GM20431 (cell line): ENCODE measurements around the gene ACP7.
"Not testable (repeated sequence)": the region's sequence is repeated elsewhere in the genome, so short reads cannot be mapped to it uniquely, and the experiment has no call there.

Source experiments
- in situ Hi-C: fragments of 300-500 bp; cut with MseI, MboI; formaldehyde crosslinking; loops from one replicate; pipeline ENCODE4 v1.15.0; 2020; ENCODE audit warnings: low sequenced_read_pairs; ENCODE audit not compliant: unreplicated experiment

Gene ACP7

GRCh38 chr19:39128516-39129079 lies 44.4 kb downstream of the ACP7 start:
- in situ Hi-C loops = no loop called here

GRCh38 chr19:39129116-39129515 lies 44.9 kb downstream of the ACP7 start:
- in situ Hi-C loops = no loop called here

GRCh38 chr19:39130337-39131254 lies 46.4 kb downstream of the ACP7 start:
- in situ Hi-C loops = no loop called here

- in situ Hi-C loops = no loop called here
Measured at GRCh38 chr19:39131255-39131755, 47.1 kb downstream of the ACP7 start.

GRCh38 chr19:39132344-39132969 lies 48.3 kb downstream of the ACP7 start:
- in situ Hi-C loops = no loop called here

GRCh38 chr19:39133431-39134270 lies 49.5 kb downstream of the ACP7 start:
- in situ Hi-C loops = no loop called here

- in situ Hi-C loops = no loop called here
Measured at GRCh38 chr19:39135701-39136100, 51.5 kb downstream of the ACP7 start.

- in situ Hi-C loops = no loop called here
Measured at GRCh38 chr19:39136225-39136940, 52.2 kb downstream of the ACP7 start.

GRCh38 chr19:39137131-39137530 lies 53.0 kb downstream of the ACP7 start:
- in situ Hi-C loops = no loop called here

- in situ Hi-C loops = no loop called here
Measured at GRCh38 chr19:39138221-39139211, 54.3 kb downstream of the ACP7 start.

- in situ Hi-C loops = no loop called here
Measured at GRCh38 chr19:39139305-39139874, 55.2 kb downstream of the ACP7 start.

GRCh38 chr19:39139971-39140453 lies 55.8 kb downstream of the ACP7 start:
- in situ Hi-C loops = no loop called here

- in situ Hi-C loops = no loop called here
Measured at GRCh38 chr19:39140594-39140993, 56.4 kb downstream of the ACP7 start.

GRCh38 chr19:39141929-39142328 lies 57.8 kb downstream of the ACP7 start:
- in situ Hi-C loops = no loop called here

- in situ Hi-C loops = no loop called here
Measured at GRCh38 chr19:39142630-39143029, 58.5 kb downstream of the ACP7 start.

GRCh38 chr19:39143757-39144289 lies 59.7 kb downstream of the ACP7 start:
- in situ Hi-C loops = not testable (repeated sequence)

- in situ Hi-C loops = no loop called here
Measured at GRCh38 chr19:39144290-39145071, 60.3 kb downstream of the ACP7 start.
